Right lobe of liver (tissue), 4 donors: ENCODE results near the gene RPL4.

Source experiments
- POLR2A ChIP-seq: fragments of 450-650 bp; IDR thresholded peaks from one replicate; pipeline ENCODE4 v1.6.1; 2017; ENCODE audit warnings: antibody characterized with exemption, mild to moderate bottlenecking
- TF ChIP-seq, protein P1 (sequence below), 4 donors: fragments of 200-600 bp in 3 of 4; fragments of 450-650 bp in 1 of 4; IDR thresholded peaks; one replicate each; pipeline versions ENCODE4 v1.5.1 to v1.8.0; 2016 to 2022; ENCODE audit warnings: antibody characterized with exemption in 4 of 4, mild to moderate bottlenecking in 2 of 4
- donor health status: DM: no; HTN: no; CAD: no.
- donor health status: DM: no; HTN: no; CAD: no.
- donor health status: DM: no; HTN: yes; CAD: no.

DNA sequence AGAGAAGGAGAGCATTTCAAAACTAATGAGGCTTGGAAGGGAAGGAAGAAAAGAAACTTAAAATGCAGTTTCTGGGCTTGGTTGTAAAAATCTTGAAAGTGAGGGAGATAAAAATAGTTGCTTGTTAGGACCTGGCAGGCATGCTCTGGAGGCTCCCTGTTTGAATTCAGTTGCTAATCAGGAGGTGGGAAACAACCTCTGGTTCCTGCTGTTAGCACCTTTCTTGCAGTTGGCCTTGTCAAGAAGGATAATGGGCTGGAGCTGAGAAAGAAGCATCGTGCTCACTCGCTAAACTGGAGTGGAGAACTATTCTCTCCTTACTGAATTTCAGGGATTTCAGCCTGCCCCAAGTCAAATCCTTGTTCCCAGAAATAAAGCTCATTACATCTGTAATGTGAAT lies 30.5 kb downstream of the RPL4 start:
- TF ChIP-seq POLR2A, result no peak
- TF ChIP-seq, protein P1, sequence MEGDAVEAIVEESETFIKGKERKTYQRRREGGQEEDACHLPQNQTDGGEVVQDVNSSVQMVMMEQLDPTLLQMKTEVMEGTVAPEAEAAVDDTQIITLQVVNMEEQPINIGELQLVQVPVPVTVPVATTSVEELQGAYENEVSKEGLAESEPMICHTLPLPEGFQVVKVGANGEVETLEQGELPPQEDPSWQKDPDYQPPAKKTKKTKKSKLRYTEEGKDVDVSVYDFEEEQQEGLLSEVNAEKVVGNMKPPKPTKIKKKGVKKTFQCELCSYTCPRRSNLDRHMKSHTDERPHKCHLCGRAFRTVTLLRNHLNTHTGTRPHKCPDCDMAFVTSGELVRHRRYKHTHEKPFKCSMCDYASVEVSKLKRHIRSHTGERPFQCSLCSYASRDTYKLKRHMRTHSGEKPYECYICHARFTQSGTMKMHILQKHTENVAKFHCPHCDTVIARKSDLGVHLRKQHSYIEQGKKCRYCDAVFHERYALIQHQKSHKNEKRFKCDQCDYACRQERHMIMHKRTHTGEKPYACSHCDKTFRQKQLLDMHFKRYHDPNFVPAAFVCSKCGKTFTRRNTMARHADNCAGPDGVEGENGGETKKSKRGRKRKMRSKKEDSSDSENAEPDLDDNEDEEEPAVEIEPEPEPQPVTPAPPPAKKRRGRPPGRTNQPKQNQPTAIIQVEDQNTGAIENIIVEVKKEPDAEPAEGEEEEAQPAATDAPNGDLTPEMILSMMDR (IDR thresholded peaks at IDR 0.05), result no peak
